GM19240 (cell line): Measurements from ENCODE around the gene TSPAN18.

Experiments
- DNase-seq: peaks from one replicate; pipeline ENCODE4 v3.0.0; 2011; ENCODE audit warnings: low spot score; ENCODE audit not compliant: insufficient read length

TSPAN18 gene

DNA sequence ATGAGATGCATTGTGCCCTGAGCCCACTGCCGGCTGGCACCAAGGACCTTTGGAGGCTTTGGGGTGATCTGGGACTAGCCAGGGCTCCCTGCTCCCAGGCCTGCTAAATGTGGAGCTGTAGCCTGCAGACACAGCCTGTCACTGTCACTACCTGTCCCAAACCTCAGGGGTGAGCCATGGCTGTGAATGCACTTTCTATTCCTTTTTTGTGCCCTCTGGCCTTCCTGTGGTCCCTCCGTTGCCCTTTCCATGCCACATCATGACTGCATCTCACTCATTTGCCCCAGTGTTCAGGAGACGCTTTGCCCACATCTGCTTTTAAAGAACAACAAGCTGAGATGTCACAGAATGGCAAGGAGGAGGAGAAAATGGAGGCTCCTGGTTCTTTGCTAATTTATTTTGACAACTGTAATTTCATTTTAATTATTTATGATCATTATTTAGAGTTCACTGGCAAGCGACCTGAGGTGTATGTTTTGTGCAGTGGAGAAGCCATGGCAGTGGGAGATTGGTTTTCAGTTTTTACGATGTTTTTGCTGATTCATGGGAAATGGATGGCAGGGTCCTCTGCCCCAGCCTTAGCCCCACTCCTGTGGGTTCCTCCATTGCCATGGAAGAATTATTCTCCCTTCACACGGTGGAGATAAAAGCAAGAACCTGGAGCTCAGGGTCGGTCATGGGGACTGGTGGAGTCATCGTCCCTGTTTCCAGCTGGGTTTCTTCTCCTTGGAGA is 69.2 kb downstream of the TSPAN18 start:
- DNase-seq = no peak

- no peak for DNase-seq
These were observed 70.3 kb downstream of the TSPAN18 start for GRCh38 chr11:44797051-44797450.

DNA sequence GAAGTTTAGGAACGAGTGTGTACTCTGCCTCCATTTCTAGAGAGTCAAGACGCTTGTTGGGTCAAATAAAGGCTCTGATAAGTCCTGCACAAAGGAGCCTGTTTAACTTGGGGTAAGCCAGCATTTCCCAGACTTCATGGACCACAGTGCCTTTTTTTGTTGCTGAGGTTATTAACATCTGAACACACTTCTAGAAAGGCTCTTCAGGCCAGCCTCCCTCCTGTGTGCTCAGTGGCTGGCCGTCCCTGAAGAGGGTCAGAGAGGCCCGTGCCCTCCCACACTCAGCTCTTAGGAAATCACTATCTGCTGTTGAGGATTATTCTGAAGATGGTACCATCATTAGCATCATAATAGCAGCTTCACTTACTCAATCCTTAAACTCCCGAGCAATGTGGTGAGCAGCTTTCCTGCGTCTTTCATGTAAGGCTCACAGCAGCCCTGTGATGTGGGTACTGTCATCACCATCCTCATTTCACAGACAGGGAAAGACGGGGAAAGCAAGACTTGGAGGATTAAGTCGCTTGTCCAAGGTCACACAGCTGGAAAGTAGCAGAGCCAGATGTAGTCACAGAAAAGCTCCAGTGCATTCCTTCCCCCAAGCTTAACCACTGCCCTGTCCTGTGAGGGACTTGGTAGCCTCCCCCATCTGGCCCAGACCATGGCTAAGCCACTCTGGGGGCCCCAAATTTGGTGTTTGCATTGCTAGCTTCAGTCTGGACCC is 71.3 kb downstream of the TSPAN18 start:
- no peak for DNase-seq

- DNase-seq = no peak
These were observed 71.8 kb downstream of the TSPAN18 start for GRCh38 chr11:44798607-44798972.

- DNase-seq = no peak
These were observed 72.2 kb downstream of the TSPAN18 start for GRCh38 chr11:44799012-44799411.

- DNase-seq = no peak
These were observed 75.6 kb downstream of the TSPAN18 start for GRCh38 chr11:44802347-44802746.

DNA sequence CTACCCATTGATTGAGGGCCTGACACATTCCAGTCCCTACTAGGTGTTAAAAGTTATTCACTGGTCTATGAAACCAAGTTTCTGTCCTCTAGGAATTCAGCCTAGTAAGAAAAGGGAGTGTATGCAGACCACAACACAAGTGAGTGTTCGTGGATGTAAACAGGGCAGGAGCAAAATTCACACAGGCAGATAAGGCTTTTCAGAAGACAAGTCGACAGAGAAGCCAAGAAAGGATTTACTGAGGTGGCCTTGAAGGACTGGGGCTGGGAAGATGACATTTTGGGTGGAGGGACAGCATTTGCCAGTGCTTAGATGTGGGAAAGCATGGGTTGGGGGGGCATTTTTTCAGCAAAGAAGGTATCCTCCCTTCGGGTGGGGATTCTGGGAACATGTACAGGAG is 76.2 kb downstream of the TSPAN18 start:
- DNase-seq = no peak

DNA sequence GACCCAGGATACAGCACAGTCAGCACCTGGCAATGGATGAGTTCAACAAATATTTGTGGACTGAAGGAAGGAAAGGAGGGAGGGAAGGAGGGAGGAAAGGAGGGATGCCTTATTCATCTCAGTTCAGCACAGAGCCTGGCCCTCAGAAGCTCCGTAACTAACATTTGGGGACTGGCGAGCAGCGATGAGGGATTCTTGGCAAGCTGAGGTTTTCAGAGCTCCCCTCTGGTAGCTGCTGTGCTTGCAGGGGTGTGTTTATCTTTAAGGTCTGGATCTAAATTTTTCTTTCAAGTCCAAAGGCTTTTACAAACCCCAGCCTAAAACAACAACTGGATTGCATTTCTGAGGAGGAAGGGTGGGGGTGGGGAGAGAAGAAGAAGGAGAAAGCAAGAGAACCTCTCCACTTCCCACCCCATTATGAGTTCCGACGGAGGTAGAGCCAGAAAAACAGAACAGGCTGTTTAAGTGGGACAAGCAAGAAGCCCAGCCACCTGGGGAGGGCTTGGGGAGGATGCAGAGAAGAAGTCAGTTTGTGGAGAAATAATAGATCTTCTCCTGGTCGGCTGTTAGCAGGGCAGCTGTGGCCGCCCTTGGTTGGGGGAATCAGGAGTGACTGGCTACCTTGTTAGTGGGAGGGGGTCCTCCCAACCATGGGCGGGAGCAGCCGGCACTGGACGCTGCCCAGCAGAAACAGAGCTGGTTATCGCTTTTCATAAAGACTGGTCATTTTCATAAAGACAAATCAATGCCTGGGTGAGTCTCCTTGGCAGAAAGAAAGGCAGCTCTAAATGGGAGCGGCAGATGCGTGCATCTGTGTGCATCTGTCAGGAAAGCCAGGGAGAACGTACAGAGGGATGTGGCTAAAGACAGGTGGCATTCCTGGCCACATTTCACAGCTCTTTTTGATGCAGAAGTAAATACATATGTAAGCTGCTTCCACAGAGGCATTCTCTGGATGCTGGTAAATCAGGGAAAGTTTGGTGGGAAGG is 78.0 kb downstream of the TSPAN18 start:
- no peak for DNase-seq

DNA sequence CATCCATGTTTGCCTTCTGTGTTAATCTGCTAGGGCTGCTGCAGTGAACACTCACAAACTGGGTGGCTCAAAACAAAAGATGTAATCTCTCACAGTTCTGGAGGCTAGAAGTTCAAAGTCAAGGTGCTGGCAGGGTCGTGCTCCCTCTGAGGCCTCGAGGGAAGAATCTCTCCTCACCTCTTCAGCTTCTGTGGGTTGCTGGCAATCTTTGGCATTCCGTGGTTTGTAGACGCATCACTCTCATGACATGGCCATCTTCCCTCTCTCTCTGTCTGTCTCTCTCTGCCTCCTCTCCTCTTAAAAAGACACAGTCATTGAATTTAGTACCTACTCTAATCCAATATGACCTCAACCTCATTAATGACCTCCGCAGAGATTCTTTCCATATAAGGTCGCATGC is 78.8 kb downstream of the TSPAN18 start:
- no peak for DNase-seq

DNA sequence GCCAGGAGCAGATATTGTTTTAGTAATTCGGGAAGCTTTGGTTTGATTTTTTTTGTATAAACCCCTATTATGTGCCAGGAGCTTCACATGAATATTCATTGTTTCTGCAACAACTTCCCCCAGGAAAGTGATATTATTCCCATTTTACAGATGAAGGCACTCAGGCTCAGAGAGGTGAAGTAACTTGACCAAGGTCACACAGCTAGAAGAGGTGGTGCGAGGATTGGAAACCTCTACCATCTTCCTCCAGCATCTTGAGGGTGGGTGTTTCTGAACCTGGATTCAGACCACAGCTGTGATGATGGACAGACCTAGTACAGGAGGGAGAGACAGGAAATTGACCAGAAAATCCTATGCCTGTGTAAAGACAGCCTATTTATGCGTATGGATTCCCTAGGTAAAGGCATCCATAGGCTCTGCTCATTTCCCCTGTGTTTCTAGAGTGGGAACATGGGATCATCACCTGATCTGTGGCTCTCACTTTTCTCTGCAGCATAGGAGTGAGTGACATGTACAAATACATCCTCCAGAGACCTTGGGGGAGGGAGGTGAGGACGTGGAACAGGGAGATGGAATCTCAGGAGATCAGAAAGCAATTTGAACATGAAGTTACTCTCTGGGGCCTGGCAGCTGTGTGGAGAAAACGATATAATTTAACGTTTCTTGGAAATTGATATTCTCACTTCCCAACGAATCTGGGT is 81.4 kb downstream of the TSPAN18 start:
- no peak for DNase-seq

DNA sequence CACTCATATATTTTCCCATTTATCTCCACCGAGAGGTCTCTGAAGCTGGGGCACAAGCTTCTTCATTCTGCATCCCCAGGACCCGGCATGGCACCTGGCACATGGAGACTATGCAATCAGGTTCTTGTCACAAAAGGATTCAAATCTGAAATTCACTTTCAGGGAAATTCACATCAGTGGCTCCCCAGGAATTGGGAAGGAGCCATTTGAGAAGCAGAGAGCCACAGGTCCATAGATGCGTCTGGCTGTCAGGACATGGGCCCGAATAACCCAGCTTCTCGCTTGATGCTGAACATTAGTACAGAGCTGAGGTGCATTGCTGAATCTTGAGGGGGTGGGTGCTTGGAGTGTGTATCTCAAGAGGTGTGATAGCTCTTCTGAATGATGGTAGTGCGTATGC is 82.5 kb downstream of the TSPAN18 start:
- no peak for DNase-seq

DNA sequence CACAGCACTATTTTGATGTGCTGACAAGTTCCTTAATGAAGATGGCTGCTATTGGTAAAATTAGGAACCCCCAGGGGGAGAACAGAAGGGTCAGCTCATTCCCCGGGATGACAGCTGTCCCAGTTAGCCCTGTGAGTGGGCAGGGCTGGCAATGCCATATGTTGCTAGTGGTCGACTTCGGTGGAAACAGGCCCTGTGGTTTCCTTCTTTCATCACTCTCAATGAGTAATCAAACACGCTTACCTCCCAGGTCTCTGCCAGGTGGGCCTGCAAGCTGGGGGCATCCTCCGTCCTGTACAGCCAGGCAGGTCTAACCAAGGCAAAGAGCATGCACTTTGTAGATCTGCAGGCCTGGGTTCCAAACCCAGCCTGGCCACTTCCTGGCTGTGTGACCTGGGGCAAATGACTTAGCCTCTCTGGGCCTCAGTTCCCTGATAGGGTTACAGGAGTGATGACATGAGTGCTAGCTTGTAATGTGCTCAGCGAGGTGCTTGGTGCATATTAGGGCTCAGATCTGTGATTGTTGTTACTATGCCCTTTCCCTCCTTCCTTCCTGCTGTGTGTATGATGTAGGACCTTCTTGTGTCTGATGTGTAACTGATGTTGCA is 85.2 kb downstream of the TSPAN18 start:
- no peak for DNase-seq

DNA sequence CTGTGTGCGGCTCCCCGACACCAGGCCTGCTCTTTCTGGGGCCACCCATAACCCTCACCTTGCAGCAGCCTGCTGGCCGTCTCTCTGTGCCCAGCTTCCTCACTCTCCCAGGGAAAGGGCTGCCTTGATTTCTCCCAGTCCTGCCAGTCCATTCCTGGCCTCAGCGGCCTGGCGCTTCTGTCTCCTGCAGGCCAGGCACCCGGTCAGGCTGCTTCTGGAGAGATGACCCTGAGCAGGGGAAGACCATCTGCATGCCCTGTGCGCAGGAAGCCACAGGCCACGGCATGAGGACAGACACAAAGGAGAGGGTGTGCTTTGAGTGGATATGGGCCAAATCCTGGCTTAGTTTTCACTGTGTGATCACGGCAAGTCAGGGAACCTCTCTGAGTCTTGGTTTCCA is 86.2 kb downstream of the TSPAN18 start:
- DNase-seq = no peak

DNA sequence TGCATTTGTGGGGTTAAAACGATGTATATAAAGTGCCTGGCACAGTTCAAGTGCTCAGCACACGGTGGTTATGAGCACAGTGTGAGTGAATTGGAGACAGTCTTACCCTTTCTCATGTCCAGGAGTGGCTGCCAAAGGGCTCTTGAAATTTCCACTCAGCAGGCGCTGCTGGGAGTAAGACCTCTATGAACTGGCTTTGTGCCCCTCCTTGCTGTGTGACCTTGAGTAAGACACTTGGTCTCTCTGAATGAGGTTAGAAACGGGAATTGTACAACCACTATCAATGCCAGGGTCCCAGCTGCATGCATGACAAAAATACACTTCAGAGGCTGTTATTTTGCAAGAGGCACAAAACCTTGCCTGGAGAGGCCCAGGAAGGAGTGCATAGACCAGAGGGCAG is 86.6 kb downstream of the TSPAN18 start:
- no peak for DNase-seq

DNA sequence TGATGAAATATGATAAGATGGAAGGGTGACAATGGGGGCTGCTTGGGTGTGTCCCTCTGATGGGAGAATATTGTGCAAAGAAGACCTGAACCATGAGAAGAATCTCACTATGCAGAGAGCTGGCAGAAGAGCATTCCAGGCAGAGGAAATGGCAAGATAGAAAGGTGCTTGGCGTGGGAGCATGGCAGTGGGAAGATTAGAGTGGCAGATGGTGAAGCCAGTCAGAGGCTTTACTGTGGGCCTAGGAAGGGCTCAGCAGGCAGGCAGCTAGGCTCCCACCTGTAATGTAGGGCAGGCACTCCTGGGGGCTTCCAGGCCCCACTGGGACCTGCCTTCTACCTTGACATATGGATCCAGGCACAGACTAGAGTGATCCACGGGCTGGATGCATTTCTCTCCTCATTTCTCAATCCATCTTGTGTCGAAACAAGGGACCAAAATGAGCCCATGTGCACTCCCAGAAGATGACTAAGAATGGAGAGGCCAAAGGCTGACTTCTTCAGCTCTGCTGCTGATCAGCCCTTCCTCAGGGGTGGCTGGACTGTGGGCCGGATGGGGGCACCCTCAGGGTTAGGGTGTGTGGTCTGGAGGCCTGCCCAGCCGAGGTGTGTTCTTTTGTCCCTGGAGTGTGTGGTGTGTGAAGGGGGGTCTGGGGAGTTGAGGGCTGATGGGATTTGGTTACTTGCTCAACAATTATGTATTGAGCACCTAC is 88.3 kb downstream of the TSPAN18 start:
- DNase-seq = no peak

DNA sequence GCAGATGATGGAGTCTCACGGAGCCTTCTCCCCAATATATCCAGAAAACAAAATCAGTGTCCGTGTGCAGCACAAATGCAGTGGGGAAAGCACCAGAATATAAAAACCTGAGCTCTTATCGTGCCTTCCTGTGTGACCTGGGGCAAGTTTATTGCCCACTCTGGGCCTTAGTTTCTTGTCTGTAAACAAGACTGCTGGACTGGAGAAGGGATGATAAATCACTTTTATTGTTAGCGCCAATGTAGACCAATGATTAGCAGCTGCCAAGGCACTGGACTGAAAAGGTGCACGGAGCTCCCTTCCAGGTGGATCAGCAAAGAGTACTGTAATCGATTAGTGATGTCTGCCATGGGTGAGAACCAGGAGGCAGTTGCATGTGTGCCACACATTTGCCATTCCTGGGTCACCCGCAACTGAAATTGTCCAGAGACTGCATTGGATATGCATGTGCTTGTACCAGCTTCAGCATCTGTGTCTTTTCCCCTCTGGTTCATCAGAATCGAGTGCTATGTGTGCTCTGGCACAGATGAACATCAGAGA is 89.2 kb downstream of the TSPAN18 start:
- no peak for DNase-seq

DNA sequence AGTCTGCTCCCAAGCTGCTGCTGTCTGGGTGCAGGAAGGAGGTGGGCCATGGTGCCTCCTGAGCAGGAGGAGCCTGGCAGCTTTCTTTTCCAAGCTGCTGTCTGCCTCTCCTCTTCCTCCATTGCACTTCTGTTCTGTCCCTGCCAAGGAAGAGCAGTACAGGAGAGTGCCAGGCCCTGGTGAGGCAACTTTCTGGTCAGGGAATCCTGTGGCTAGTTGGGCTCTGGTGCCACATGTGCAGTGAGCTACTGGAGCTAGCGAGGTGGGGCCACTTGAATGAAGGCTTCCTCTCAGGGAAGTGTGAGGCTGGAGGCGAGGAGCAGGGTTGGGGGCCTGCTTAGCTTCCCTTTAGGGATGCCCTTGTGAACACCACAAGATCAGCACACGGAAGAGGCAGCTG is 90.0 kb downstream of the TSPAN18 start:
- DNase-seq = no peak

- DNase-seq = no peak
These were observed 90.6 kb downstream of the TSPAN18 start for GRCh38 chr11:44817207-44817949.

DNA sequence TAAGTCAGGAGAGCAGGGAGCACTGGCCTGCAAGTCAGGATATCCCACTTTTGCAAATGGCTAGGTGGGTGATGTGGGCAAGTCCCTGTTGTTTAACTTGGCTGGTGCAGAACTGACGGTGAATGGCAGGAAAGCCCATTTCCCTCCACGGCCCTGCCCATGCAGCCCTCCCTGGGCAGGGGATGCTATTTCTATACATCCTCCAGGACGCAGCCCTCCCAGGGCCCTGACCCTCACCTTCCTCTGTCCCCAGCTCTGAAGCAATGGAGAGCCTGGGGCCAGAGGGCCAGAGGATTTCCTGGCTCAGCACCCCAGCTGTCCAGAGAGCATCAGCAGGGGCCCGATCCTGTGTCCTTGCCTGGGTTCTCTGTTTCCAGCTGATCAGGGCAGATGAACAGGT is 91.3 kb downstream of the TSPAN18 start:
- no peak for DNase-seq
